Ovary (tissue), 9 donors: Measurements from ENCODE around the gene TRMT1. TPM values are rescaled to one million over a fixed set of nuclear protein-coding genes. Genes with fewer than 3 reads are reported as not detected.

ENCODE experiments used
- DNase-seq, 5 donors: peaks; one replicate each; pipeline ENCODE4 v3.0.0-alpha.2; 2019 to 2020
- H3K27ac ChIP-seq, 2 donors: fragments of 200-600 bp; one replicate each; pipeline versions ENCODE4 v1.5.1 to v1.8.0; 2019 to 2022
- H3K27me3 ChIP-seq: fragments of 200-600 bp; one replicate; pipeline ENCODE4 v1.8.0; 2022
- H3K36me3 ChIP-seq: fragments of 200-600 bp; sonication (generic); one replicate; pipeline ENCODE4 v1.5.1; 2019
- H3K4me1 ChIP-seq: one replicate; pipeline ENCODE4 v1.8.1; 2013; ENCODE audit warnings: mild to moderate bottlenecking, moderate library complexity; ENCODE audit not compliant: insufficient read depth
- H3K4me3 ChIP-seq: fragments of 200-600 bp; sonication (generic); one replicate; pipeline ENCODE4 v1.5.1; 2017
- H3K9me3 ChIP-seq, 2 donors: fragments of 200-600 bp in 1 of 2; sonication (generic) in 1 of 2; one replicate each; pipeline versions ENCODE4 v1.5.1 to v1.8.1; 2013 to 2019; ENCODE audit warnings: mild to moderate bottlenecking in 1 of 2, moderate library complexity in 1 of 2
- EP300 ChIP-seq: sonication (generic); formaldehyde crosslinking; IDR thresholded peaks from one replicate; pipeline ENCODE4 v1.6.1; 2017; ENCODE audit warnings: antibody characterized with exemption
- POLR2A ChIP-seq: fragments of 450-650 bp; IDR thresholded peaks from one replicate; pipeline ENCODE4 v1.6.1; 2017; ENCODE audit warnings: antibody characterized with exemption, mild to moderate bottlenecking, moderate library complexity
- WGBS, 3 donors: extraction: QIAGEN DNeasy Blood & Tissue Kit in 1 of 3; methylation state at CpG; one replicate each; pipeline versions ENCODE4 v1.1.5 to v1.1.7; 2013 to 2017; 5-methylcytosine and 5-hydroxymethylcytosine counted together
- intact Hi-C, 4 donors: fragments of 100-400 bp; cut with DNase I; formaldehyde crosslinking; loops; one replicate each; pipeline versions ENCODE4 v1.11.0 to v1.15.1; 2022 to 2023
- polyA plus RNA-seq, 2 donors: library from polyadenylated mRNA; stranded (reverse); fragments of 200-250 nt in 1 of 2; fragments of 350-450 nt in 1 of 2; fragmentation: Illumina TruSeq in 1 of 2; extraction: RNeasy Lipid Tissue Mini Kit (QIAGEN cat#74804) in 1 of 2; gene quantifications; one replicate each; pipeline ENCODE4 v1.2.3, GENCODE V29; 2013 to 2014
- total RNA-seq, 7 donors: library from RNA; depleted of rRNA in 2 of 7; stranded (reverse); fragments of >200 nt in 2 of 7; fragmentation: NEBNext Ultra II Directional in 3 of 7; extraction: Animal tissue kit (Norgen Biotek cat#: 25700) in 3 of 7; gene quantifications; one replicate each; pipeline versions ENCODE4 v1.1.0 to v1.2.4, GENCODE V29; 2016 to 2023
- TF ChIP-seq, protein P1 (sequence below), 3 donors: fragments of 450-650 bp in 2 of 3; fragments of 200-600 bp in 1 of 3; IDR thresholded peaks; one replicate each; pipeline versions ENCODE4 v1.5.1 to v1.8.0; 2016 to 2022; ENCODE audit warnings: antibody characterized with exemption in 3 of 3, mild to moderate bottlenecking in 1 of 3
- donor health status: DM: no; HTN: no; CAD: no; lungs with moderate emphysema.
- donor health status: DM: no; HTN: no; CAD: no.
- donor health status: Bipolar disorder and iron deficiency.
- donor health status: DM: yes; HTN: yes; CAD: no.
- donor health status: DM: no; HTN: no; CAD: no.
- donor health status: DM: yes; HTN: yes; CAD: no.

The TRMT1 gene
- total and polyA plus RNA-seq, 9 donors: 7.6 to 54.8 (median 37.2) TPM

DNA sequence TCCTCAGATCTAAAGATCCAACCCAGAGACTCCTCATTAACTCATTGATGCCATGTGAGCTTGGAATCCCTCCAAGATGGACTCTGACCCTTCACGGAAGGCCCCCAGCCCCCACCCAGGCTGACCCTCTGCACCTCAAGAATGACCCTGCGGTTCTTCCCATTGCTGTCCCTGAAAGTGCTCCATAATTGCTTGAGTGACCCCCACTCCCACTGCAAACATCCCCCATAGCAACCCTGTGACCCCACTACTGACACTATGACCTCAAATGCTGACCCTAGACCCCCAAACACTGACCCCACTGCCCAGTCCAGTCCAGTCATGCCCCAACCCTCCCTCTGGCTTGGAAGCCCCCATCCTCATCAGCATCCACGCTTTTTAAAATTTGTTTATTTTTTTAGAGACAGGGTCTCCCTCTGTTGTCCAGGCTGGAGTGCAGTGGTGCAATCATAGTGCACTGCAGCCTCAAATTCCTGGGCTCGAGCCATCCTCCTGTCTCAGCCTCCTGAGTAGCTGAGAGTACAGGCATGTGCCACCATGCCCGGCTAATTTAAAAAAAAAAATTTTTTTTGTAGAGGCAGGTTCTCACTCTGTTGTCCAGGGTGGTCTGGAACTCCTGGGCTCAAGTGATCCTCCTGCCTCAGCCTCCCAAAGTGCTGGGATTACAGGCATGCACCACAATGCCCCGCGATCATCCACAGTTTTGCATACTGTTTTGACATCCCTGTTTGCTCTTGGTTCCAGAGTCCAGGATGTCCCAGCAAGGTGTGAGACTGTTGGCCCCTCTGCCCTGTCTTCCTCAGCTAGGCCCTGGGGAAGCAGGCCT is 14.7 kb downstream of the TRMT1 start:
- peak overlapping the region; percentile 39 to 66 for H3K27ac ChIP-seq
- H3K4me3 ChIP-seq: peak overlapping the region; percentile 33
- peak in 2 of 5 donors; percentile 19 to 38 for DNase-seq
- no peaks in the 10 kb centered on the region for H3K36me3 ChIP-seq
- H3K9me3 ChIP-seq: no peaks in the 10 kb centered on the region
- intact Hi-C loops: loop anchor here in 1 of 4 donors (5.0 kb wide), 1 partner anchor 40 kb away; no protein-coding TSS in a partner anchor
- peaks cover 9% of the 10 kb centered on the region for H3K4me1 ChIP-seq
- H3K27me3 ChIP-seq: no peaks in the 10 kb centered on the region
- 79 to 86% (median 79%) methylated on average over 7 of the region's 7 CpGs for WGBS, 3 donors
- TF ChIP-seq EP300 (no peak), POLR2A (no peak)
- TF ChIP-seq, protein P1, sequence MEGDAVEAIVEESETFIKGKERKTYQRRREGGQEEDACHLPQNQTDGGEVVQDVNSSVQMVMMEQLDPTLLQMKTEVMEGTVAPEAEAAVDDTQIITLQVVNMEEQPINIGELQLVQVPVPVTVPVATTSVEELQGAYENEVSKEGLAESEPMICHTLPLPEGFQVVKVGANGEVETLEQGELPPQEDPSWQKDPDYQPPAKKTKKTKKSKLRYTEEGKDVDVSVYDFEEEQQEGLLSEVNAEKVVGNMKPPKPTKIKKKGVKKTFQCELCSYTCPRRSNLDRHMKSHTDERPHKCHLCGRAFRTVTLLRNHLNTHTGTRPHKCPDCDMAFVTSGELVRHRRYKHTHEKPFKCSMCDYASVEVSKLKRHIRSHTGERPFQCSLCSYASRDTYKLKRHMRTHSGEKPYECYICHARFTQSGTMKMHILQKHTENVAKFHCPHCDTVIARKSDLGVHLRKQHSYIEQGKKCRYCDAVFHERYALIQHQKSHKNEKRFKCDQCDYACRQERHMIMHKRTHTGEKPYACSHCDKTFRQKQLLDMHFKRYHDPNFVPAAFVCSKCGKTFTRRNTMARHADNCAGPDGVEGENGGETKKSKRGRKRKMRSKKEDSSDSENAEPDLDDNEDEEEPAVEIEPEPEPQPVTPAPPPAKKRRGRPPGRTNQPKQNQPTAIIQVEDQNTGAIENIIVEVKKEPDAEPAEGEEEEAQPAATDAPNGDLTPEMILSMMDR (IDR thresholded peaks at IDR 0.05): no peak

- no peaks in the 10 kb centered on the region for H3K27me3 ChIP-seq
- peak in 2 of 5 donors; percentile 39 to 46 for DNase-seq
- no peak overlapping the region for H3K27ac ChIP-seq
- WGBS, 3 donors: 71 to 79% (median 73%) methylated on average over 17 to 18 of the region's 18 CpGs
- H3K4me1 ChIP-seq: peaks cover 9% of the 10 kb centered on the region
- H3K4me3 ChIP-seq: no peak overlapping the region
- H3K36me3 ChIP-seq: no peaks in the 10 kb centered on the region
- intact Hi-C loops: loop anchor here in 1 of 4 donors (5.0 kb wide), 1 partner anchor 39 kb away; no protein-coding TSS in a partner anchor
- H3K9me3 ChIP-seq: no peaks in the 10 kb centered on the region
- TF ChIP-seq, protein P1 (IDR thresholded peaks at IDR 0.05): no peak
- no peak for TF ChIP-seq POLR2A
- TF ChIP-seq EP300: no peak
Measured at GRCh38 chr19:13100841-13101589, 15.5 kb downstream of the TRMT1 start.

GRCh38 chr19:13100031-13100588 is 16.4 kb downstream of the TRMT1 start:
- Histone ChIP-seq H3K36me3 (no peaks in the 10 kb centered on the region), H3K4me1 (peaks cover 9% of the 10 kb centered on the region), H3K27me3 (no peaks in the 10 kb centered on the region), H3K9me3 (no peaks in the 10 kb centered on the region), H3K4me3 (no peak overlapping the region), H3K27ac (no peak overlapping the region)
- DNase-seq: peak in 1 of 5 donors; percentile 34
- TF ChIP-seq, protein P1 (IDR thresholded peaks at IDR 0.05): no peak
- TF ChIP-seq EP300 (no peak), POLR2A (no peak)
- intact Hi-C loops: loop anchor here in 1 of 4 donors (5.0 kb wide), 1 partner anchor 38 kb away; no protein-coding TSS in a partner anchor
- 81 to 89% (median 89%) methylated on average over 12 of the region's 12 CpGs for WGBS, 3 donors
